Lower lobe of right lung (tissue), 2 donors: ENCODE measurements around the gene CASP8. TPM values are rescaled to one million over a fixed set of nuclear protein-coding genes. Genes with fewer than 3 reads are reported as not detected.

Experiments
- ATAC-seq, 2 donors: fragments of 200-7000 bp; cut with Tn5 transposase; one replicate each; pipeline ENCODE4 v1.9.1; 2020 to 2022; ENCODE audit warnings: mild to moderate bottlenecking in 2 of 2, moderate library complexity in 2 of 2
- DNase-seq: peaks from one replicate; pipeline ENCODE4 v3.0.0-alpha.2; 2020
- H3K27ac ChIP-seq: fragments of 200-600 bp; one replicate; pipeline ENCODE4 v1.8.0; 2022
- H3K27me3 ChIP-seq: fragments of 200-600 bp; one replicate; pipeline ENCODE4 v1.8.0; 2022; ENCODE audit warnings: low read depth
- H3K36me3 ChIP-seq: fragments of 200-600 bp; one replicate; pipeline ENCODE4 v1.8.0; 2022; ENCODE audit warnings: mild to moderate bottlenecking
- H3K4me1 ChIP-seq: fragments of 200-600 bp; one replicate; pipeline ENCODE4 v1.8.0; 2022
- H3K4me3 ChIP-seq: fragments of 200-600 bp; one replicate; pipeline ENCODE4 v1.8.0; 2022; ENCODE audit warnings: mild to moderate bottlenecking
- H3K9me3 ChIP-seq: fragments of 200-600 bp; one replicate; pipeline ENCODE4 v1.8.0; 2022
- intact Hi-C: fragments of 100-400 bp; cut with DNase I; formaldehyde crosslinking; loops from one replicate; pipeline ENCODE4 v1.11.0; 2022
- total RNA-seq: library from RNA; stranded (reverse); fragmentation: NEBNext Ultra II Directional; extraction: Animal tissue kit (Norgen Biotek cat#: 25700); gene quantifications from one replicate; pipeline ENCODE4 v1.2.1, GENCODE V29; 2021
- TF ChIP-seq, protein P1 (sequence below): fragments of 200-600 bp; IDR thresholded peaks from one replicate; pipeline ENCODE4 v1.8.0; 2022; ENCODE audit warnings: antibody characterized with exemption, mild to moderate bottlenecking
- donor health status: DM: no; HTN: yes; CAD: no; lungs with severe emphysema.

The CASP8 gene
- total RNA-seq, 1 donor from 2014 or later = 44.2 TPM

GRCh38 chr2:201267278-201268030, 7.1 kb downstream of the CASP8 start:
- TF ChIP-seq, protein P1, sequence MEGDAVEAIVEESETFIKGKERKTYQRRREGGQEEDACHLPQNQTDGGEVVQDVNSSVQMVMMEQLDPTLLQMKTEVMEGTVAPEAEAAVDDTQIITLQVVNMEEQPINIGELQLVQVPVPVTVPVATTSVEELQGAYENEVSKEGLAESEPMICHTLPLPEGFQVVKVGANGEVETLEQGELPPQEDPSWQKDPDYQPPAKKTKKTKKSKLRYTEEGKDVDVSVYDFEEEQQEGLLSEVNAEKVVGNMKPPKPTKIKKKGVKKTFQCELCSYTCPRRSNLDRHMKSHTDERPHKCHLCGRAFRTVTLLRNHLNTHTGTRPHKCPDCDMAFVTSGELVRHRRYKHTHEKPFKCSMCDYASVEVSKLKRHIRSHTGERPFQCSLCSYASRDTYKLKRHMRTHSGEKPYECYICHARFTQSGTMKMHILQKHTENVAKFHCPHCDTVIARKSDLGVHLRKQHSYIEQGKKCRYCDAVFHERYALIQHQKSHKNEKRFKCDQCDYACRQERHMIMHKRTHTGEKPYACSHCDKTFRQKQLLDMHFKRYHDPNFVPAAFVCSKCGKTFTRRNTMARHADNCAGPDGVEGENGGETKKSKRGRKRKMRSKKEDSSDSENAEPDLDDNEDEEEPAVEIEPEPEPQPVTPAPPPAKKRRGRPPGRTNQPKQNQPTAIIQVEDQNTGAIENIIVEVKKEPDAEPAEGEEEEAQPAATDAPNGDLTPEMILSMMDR = no peak
- no peak for ATAC-seq
- Histone ChIP-seq H3K27ac (no peak overlapping the region), H3K27me3 (no peaks in the 10 kb centered on the region), H3K36me3 (peaks cover 52% of the 10 kb centered on the region), H3K9me3 (no peaks in the 10 kb centered on the region), H3K4me3 (no peak overlapping the region), H3K4me1 (peaks cover 23% of the 10 kb centered on the region)
- no peak for DNase-seq
- intact Hi-C loops = no loop called here

DNA sequence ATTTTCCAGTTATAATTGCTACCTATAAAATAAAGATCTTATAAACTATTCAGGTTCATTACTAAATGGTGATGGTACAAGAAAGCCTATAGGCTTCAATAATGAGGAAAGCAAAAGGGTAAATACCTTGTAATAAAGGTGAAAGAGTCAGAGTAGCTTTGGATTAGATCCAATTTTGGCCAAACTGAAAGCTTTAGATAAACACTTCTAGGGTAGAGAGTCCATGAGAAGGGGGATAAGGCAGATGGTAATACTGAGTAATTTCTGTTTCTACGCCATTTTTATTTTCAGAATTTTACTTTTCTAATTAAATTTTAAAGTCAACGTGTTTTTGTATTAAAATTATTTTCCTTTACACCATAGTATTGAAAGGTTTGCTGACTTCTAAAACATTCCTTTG, 9.4 kb downstream of the CASP8 start:
- H3K4me3 ChIP-seq = no peak overlapping the region
- TF ChIP-seq, protein P1 = no peak
- ATAC-seq = peak in 1 of 2 donors; percentile 36
- H3K4me1 ChIP-seq = peaks cover under 1% of the 10 kb centered on the region
- DNase-seq = no peak
- peaks cover 75% of the 10 kb centered on the region for H3K36me3 ChIP-seq
- no peak overlapping the region for H3K27ac ChIP-seq
- H3K27me3 ChIP-seq = no peaks in the 10 kb centered on the region
- H3K9me3 ChIP-seq = no peaks in the 10 kb centered on the region
- intact Hi-C loops = no loop called here

DNA sequence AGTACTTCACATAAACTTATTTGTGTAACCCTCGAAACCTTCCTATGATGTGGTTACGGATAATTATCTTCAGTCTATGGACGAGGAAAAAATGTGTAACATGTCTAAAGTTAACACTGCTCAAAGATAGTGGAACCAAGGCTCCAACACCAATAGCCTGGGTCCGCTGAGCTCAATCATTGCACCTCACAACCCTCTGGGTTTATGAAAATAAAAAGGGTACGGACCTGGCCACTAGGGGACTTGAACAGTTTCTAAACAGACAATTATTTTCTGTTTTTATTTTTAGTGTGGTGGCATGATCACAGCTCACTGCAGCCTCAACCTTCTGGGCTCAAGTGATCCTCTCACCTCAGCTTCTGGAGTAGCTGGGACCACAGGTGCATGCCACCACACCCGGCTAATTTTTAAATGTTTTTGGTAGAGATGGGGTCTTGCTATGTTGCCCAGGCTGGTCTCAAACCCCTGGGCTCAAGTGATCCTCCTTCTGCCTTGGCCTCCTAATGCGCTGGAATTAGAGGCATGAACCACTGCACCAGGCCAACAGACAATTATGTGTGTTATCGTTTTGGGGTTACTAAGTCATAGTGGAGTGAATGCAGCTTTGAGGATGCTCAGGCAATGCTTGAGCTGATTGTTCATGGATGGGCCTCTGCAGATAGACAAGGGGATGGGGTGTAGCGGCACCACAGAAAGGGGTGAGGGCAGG, 10.1 kb downstream of the CASP8 start:
- Histone ChIP-seq H3K4me1 (no peaks in the 10 kb centered on the region), H3K4me3 (no peak overlapping the region), H3K27me3 (no peaks in the 10 kb centered on the region), H3K36me3 (peaks cover 82% of the 10 kb centered on the region), H3K9me3 (no peaks in the 10 kb centered on the region), H3K27ac (no peak overlapping the region)
- DNase-seq = no peak
- intact Hi-C loops = no loop called here
- peak in 1 of 2 donors; percentile 14 for ATAC-seq
- TF ChIP-seq, protein P1 = no peak

GRCh38 chr2:201271917-201272316, 11.6 kb downstream of the CASP8 start:
- Histone ChIP-seq H3K36me3 (peaks cover 91% of the 10 kb centered on the region), H3K27ac (no peak overlapping the region), H3K9me3 (no peaks in the 10 kb centered on the region), H3K4me3 (no peak overlapping the region), H3K27me3 (no peaks in the 10 kb centered on the region), H3K4me1 (no peaks in the 10 kb centered on the region)
- DNase-seq (no peak), ATAC-seq (no peak)
- intact Hi-C loops = no loop called here
- TF ChIP-seq, protein P1 = no peak

DNA sequence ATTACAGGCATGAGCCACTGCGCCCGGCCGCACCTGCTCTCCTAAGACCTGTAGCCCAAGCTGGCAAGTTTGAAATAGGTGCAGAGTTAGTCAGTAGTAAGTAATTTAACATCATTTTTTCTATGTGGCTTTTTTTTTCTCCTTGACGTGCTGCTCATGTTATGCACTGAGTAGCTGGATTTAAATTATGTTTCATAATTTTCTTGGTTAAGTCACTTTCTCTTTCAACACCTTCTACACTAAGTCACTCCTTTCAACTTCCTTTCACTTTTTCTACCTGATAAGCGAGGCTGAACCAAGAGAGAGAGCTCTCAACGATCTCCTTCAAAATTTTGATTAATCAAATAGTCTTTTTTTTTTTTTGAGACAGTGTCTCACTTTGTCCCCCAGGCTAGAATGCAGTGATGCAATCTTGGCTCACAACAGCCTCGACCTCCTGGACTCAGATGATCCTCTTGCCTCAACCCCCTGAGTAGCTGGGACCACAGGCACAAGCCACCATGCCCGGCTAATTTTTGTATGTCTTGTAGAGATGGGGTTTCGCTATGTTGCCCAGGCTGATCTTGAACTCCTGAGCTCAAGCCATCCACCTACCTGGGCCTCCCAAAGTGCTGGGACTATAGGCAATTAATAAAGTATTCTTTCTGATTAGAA, 13.1 kb downstream of the CASP8 start:
- DNase-seq = no peak
- no peaks in the 10 kb centered on the region for H3K4me1 ChIP-seq
- no peaks in the 10 kb centered on the region for H3K27me3 ChIP-seq
- H3K27ac ChIP-seq = no peak overlapping the region
- intact Hi-C loops = no loop called here
- H3K4me3 ChIP-seq = no peak overlapping the region
- H3K36me3 ChIP-seq = peaks cover 94% of the 10 kb centered on the region
- no peaks in the 10 kb centered on the region for H3K9me3 ChIP-seq
- no peak for ATAC-seq
- TF ChIP-seq, protein P1 = no peak
